Breast epithelium (tissue), 3 donors: ENCODE measurements around the gene GPNMB.

Source experiments
- POLR2A ChIP-seq: fragments of 450-650 bp; IDR thresholded peaks from one replicate; pipeline ENCODE4 v1.6.1; 2016; ENCODE audit warnings: antibody characterized with exemption, mild to moderate bottlenecking, moderate library complexity
- POLR2AphosphoS5 ChIP-seq, 3 donors: sonication (generic); formaldehyde crosslinking; IDR thresholded peaks; one replicate each; pipeline ENCODE4 v1.6.1; 2017; ENCODE audit warnings: antibody characterized with exemption in 3 of 3
- TF ChIP-seq, protein P1 (sequence below), 3 donors: fragments of 450-650 bp; IDR thresholded peaks; one replicate each; pipeline ENCODE4 v1.5.1; 2016 to 2017; ENCODE audit warnings: antibody characterized with exemption in 3 of 3, mild to moderate bottlenecking in 3 of 3, moderate library complexity in 3 of 3

DNA sequence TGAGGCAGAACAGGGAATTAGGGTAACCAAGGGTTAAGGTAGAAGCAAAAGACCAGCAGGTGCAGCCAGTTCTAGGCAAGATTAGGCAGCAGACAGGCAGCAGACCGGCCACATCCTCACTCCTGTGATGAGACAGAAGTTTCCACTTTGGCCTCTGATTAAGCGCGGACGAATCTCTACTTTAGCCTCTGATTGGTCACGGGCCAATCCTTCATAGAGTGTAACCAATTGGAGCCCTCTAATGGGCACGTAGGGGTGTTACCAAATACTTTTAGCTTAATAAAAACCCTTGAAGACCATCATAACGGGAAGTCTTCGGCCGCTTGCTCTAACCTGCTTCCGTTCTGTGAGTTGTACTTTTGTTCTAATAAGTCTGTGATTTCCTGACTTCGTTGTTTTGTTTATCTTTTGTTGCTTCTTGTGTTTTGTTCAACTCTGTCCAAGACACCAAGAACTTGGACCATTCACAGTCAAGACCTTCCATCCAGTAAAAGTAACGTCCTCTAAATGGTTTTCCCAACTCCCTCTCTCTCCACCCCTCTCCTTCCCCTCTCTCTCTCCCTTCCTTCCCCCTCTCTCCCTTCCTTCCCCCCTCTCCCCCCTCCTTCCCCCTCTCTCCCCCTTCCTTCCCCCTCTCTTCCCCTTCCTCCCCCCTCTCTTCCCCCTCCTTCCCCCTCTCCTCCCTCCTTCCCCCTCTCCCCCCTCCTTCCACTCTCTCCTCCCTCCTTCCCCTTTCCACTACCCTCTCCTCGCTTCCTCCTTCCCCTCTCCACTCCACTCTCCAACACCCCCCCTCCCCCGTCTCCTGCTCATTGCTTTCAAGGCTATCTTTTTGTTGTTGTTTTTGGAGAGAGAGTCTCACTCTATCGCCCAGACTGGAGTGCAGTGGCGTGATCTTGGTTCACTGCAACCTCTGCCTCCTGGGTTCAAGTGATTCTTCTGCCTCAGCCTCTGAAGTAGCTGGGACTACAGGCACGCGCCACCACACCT lies 39.4 kb downstream of the GPNMB start:
- no peak for TF ChIP-seq POLR2AphosphoS5 (IDR thresholded peaks at IDR 0.05)
- TF ChIP-seq, protein P1, sequence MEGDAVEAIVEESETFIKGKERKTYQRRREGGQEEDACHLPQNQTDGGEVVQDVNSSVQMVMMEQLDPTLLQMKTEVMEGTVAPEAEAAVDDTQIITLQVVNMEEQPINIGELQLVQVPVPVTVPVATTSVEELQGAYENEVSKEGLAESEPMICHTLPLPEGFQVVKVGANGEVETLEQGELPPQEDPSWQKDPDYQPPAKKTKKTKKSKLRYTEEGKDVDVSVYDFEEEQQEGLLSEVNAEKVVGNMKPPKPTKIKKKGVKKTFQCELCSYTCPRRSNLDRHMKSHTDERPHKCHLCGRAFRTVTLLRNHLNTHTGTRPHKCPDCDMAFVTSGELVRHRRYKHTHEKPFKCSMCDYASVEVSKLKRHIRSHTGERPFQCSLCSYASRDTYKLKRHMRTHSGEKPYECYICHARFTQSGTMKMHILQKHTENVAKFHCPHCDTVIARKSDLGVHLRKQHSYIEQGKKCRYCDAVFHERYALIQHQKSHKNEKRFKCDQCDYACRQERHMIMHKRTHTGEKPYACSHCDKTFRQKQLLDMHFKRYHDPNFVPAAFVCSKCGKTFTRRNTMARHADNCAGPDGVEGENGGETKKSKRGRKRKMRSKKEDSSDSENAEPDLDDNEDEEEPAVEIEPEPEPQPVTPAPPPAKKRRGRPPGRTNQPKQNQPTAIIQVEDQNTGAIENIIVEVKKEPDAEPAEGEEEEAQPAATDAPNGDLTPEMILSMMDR (IDR thresholded peaks at IDR 0.05), result no peak
- TF ChIP-seq POLR2A, result no peak
